ENCODE results near the gene SELENOV.

SELENOV gene

DNA sequence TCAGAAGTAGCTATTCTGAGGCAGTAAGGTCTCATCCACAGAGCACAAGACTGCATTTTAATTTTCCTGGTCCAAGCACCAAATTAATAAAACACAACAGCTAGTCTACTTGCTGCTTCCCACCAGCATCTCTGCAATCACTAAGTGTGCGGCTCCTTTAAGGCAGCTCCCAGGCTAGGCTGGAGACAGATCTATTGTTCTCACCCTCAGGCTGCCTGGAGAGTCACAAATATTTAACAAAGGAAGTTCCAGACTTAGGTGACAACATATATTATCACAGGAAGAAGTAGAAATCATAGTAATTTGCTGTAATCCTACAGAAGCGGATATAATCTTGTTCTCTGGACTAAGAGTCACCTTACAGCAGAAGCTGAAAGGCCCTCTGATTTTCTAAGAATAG is 27.3 kb downstream of the SELENOV start:
- no peaks in the 10 kb centered on the region for H3K9me2 ChIP-seq (replicated peaks; ENCODE audit: control insufficient read depth, low read length)
- H3K79me2 ChIP-seq (ENCODE audit: control insufficient read depth, low read length): peaks cover 23% of the 10 kb centered on the region
- H3F3A ChIP-seq (ENCODE audit: control insufficient read depth, insufficient read depth): no peaks in the 10 kb centered on the region
- TF ChIP-seq, protein P1, sequence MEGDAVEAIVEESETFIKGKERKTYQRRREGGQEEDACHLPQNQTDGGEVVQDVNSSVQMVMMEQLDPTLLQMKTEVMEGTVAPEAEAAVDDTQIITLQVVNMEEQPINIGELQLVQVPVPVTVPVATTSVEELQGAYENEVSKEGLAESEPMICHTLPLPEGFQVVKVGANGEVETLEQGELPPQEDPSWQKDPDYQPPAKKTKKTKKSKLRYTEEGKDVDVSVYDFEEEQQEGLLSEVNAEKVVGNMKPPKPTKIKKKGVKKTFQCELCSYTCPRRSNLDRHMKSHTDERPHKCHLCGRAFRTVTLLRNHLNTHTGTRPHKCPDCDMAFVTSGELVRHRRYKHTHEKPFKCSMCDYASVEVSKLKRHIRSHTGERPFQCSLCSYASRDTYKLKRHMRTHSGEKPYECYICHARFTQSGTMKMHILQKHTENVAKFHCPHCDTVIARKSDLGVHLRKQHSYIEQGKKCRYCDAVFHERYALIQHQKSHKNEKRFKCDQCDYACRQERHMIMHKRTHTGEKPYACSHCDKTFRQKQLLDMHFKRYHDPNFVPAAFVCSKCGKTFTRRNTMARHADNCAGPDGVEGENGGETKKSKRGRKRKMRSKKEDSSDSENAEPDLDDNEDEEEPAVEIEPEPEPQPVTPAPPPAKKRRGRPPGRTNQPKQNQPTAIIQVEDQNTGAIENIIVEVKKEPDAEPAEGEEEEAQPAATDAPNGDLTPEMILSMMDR (IDR thresholded peaks at IDR 0.05; ENCODE audit: low read depth, low read length, poor library complexity, severe bottlenecking): no peak
- TF ChIP-seq EZH2phosphoT487 (IDR thresholded peaks at IDR 0.05; ENCODE audit: borderline replicate concordance, low read length): no peak
- H3K9me3 ChIP-seq (ENCODE audit: control insufficient read depth, insufficient read depth, low read length): no peaks in the 10 kb centered on the region
- no peaks in the 10 kb centered on the region for H4K20me1 ChIP-seq (ENCODE audit: control insufficient read depth, insufficient read depth, low read depth, low read length)
- peaks cover 28% of the 10 kb centered on the region for H3K4me1 ChIP-seq (ENCODE audit: control insufficient read depth, low read length)
- peak overlapping the region; percentile 6; the same call in 1 of the 2 replicates for H3K4me3 ChIP-seq (ENCODE audit: low read length)
- H3K36me3 ChIP-seq (ENCODE audit: control insufficient read depth, low read length): no peaks in the 10 kb centered on the region
- peak overlapping the region; percentile 52 for H3K4me2 ChIP-seq (ENCODE audit: low read length)
- no peak overlapping the region for H3K27ac ChIP-seq (ENCODE audit: low read depth, low read length)
- peaks cover 35% of the 10 kb centered on the region for H3K27me3 ChIP-seq (ENCODE audit: control insufficient read depth, low read length)

DNA sequence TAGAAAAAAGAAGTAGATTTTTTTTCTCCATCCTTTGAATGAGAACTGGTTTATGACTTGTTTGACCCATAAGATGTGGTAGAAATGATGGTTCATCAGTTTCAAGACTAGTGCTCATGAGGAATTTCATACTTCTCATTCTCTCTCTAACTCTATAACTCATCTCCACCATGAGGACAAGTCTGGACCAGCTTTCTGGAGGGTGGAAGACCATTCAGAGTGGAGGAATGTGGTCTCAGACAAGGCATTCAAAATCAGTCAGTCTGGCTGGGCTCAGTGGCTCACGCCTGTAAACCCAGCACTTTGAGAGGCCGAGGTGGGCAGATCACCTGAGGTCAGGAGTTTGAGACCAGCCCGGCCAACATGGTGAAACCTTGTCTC is 28.5 kb downstream of the SELENOV start:
- H3K27ac ChIP-seq (ENCODE audit: low read depth, low read length): no peak overlapping the region

DNA sequence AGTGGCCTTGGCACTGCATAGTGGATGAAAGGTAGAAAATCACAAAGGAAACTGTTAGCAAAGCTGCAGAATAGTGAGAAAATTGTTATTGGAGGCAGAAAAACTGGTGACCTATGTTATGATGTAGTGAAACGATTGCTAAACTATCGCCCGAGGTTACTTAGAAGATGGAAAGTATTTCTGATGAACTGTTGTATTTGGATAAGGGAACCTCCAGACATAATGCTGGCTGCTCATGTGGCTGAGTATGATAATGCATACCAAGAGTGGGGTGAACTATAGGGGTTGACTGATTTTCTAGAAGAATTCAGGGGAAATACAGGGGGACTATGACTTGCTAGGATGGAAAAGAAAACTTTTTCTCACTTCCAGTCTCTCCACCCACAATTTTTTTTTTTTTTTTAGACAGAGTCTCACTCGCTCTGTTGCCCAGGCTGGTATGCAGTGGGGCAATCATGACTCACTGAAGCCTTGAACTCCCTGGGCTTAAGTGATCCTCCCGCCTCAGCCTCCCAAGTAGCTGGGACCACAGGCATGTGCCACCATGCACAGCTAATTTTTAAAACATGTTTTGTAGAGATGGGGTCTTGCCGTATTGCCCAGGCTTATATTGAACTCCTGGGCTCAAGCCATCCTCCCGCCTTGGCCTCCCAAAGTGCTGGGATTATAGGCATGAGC is 29.4 kb downstream of the SELENOV start:
- H3K27me3 ChIP-seq (ENCODE audit: control insufficient read depth, low read length): peaks cover 36% of the 10 kb centered on the region
- TF ChIP-seq, protein P1 (IDR thresholded peaks at IDR 0.05; ENCODE audit: low read depth, low read length, poor library complexity, severe bottlenecking): no peak
- no peak for TF ChIP-seq EZH2phosphoT487 (IDR thresholded peaks at IDR 0.05; ENCODE audit: borderline replicate concordance, low read length)
- H3K9me3 ChIP-seq (ENCODE audit: control insufficient read depth, insufficient read depth, low read length): no peaks in the 10 kb centered on the region
- no peaks in the 10 kb centered on the region for H3F3A ChIP-seq (ENCODE audit: control insufficient read depth, insufficient read depth)
- peaks cover 16% of the 10 kb centered on the region for H3K4me1 ChIP-seq (ENCODE audit: control insufficient read depth, low read length)
- H3K9me2 ChIP-seq (replicated peaks; ENCODE audit: control insufficient read depth, low read length): no peaks in the 10 kb centered on the region
- H3K36me3 ChIP-seq (ENCODE audit: control insufficient read depth, low read length): no peaks in the 10 kb centered on the region
- no peak overlapping the region for H3K27ac ChIP-seq (ENCODE audit: low read depth, low read length)
- no peak overlapping the region for H3K4me3 ChIP-seq (ENCODE audit: low read length)
- no peak overlapping the region for H3K4me2 ChIP-seq (ENCODE audit: low read length)
- peaks cover 2% of the 10 kb centered on the region for H3K79me2 ChIP-seq (ENCODE audit: control insufficient read depth, low read length)
- H4K20me1 ChIP-seq (ENCODE audit: control insufficient read depth, insufficient read depth, low read depth, low read length): no peaks in the 10 kb centered on the region

More for the DNA sequence above, 28.5 kb downstream of the SELENOV start:
- TF ChIP-seq EZH2phosphoT487 (IDR thresholded peaks at IDR 0.05; ENCODE audit: borderline replicate concordance, low read length): no peak
- TF ChIP-seq, protein P1 (IDR thresholded peaks at IDR 0.05; ENCODE audit: low read depth, low read length, poor library complexity, severe bottlenecking): no peak
- Histone ChIP-seq H3K36me3 (ENCODE audit: control insufficient read depth, low read length) (no peaks in the 10 kb centered on the region), H3K79me2 (ENCODE audit: control insufficient read depth, low read length) (peaks cover 11% of the 10 kb centered on the region), H3K9me3 (ENCODE audit: control insufficient read depth, insufficient read depth, low read length) (no peaks in the 10 kb centered on the region), H3K27me3 (ENCODE audit: control insufficient read depth, low read length) (peaks cover 36% of the 10 kb centered on the region), H4K20me1 (ENCODE audit: control insufficient read depth, insufficient read depth, low read depth, low read length) (no peaks in the 10 kb centered on the region), H3F3A (ENCODE audit: control insufficient read depth, insufficient read depth) (no peaks in the 10 kb centered on the region), H3K4me1 (ENCODE audit: control insufficient read depth, low read length) (peaks cover 22% of the 10 kb centered on the region), H3K4me3 (ENCODE audit: low read length) (no peak overlapping the region), H3K4me2 (ENCODE audit: low read length) (no peak overlapping the region), H3K9me2 (replicated peaks; ENCODE audit: control insufficient read depth, low read length) (no peaks in the 10 kb centered on the region)
